Stimulated activated CD4-positive, alpha-beta T cell treated with anti-CD3 and anti-CD28 coated beads, Interleukin-1b, Interleukin-23, amount 100 ng/mL, for 24 hours (primary cell): ENCODE data around the gene TLCD3B.
A peak's percentile ranks its signal among the peaks of the same experiment; 100 is the strongest.

ENCODE experiments used
- DNase-seq, 4 experiments: peaks; one replicate each; pipeline ENCODE4 v3.0.0-alpha.2; 2020; ENCODE audit warnings: low read depth in 4 of 4, low spot score in 1 of 4

TLCD3B gene

GRCh38 chr16:30030841-30031413 is at the start of gene TLCD3B:
TLCD3B (minus strand) TSS chr16:30031271; CDS start chr16:30030527, 744 bp downstream.
- no peak for DNase-seq

GRCh38 chr16:30079480-30079879 is 48.4 kb upstream of the TLCD3B start:
- DNase-seq: no peak

- no peak for DNase-seq
Measured at GRCh38 chr16:30078744-30079143, 47.7 kb upstream of the TLCD3B start.

- no peak for DNase-seq
Measured at GRCh38 chr16:30077656-30078055, 46.6 kb upstream of the TLCD3B start.

GRCh38 chr16:30076276-30076791 is 45.3 kb upstream of the TLCD3B start:
- DNase-seq: no peak

- peak; percentile 71 to 87 (median 80) for DNase-seq
Measured at GRCh38 chr16:30075503-30076275, 44.6 kb upstream of the TLCD3B start, which contains the start of gene PPP4C. PPP4C (plus strand) TSS chr16:30075994; CDS start chr16:30076378, 384 bp downstream.

GRCh38 chr16:30070490-30070889 is 39.4 kb upstream of the TLCD3B start:
- DNase-seq: no peak

GRCh38 chr16:30069611-30070462 is 38.8 kb upstream of the TLCD3B start:
- DNase-seq: no peak

- no peak for DNase-seq
Measured at GRCh38 chr16:30068750-30069610, 37.9 kb upstream of the TLCD3B start.

- no peak for DNase-seq
Measured at GRCh38 chr16:30068333-30068732, 37.3 kb upstream of the TLCD3B start.

GRCh38 chr16:30067584-30067916 is 36.5 kb upstream of the TLCD3B start:
- no peak for DNase-seq

- DNase-seq: no peak
Measured at GRCh38 chr16:30066761-30067583, 35.9 kb upstream of the TLCD3B start.

GRCh38 chr16:30065943-30066760 is 35.1 kb upstream of the TLCD3B start:
- DNase-seq: peak in 2 of 4 experiments; percentile 30 to 32

GRCh38 chr16:30065102-30065942 is 34.3 kb upstream of the TLCD3B start, which contains the start of gene ALDOA:
ALDOA (plus strand) TSS chr16:30065760; CDS start chr16:30066898, 1,138 bp downstream.
- peak; percentile 85 to 99 (median 92) for DNase-seq

- no peak for DNase-seq
Measured at GRCh38 chr16:30064729-30065101, 33.6 kb upstream of the TLCD3B start.

GRCh38 chr16:30063893-30064728 is 33.0 kb upstream of the TLCD3B start:
- DNase-seq: peak; percentile 49 to 75 (median 56)

GRCh38 chr16:30063278-30063892 is 32.3 kb upstream of the TLCD3B start:
- DNase-seq: no peak
